Type B pancreatic cell (in vitro differentiated cells): ENCODE measurements around the gene KRTAP2-1. TPM values are rescaled to one million over a fixed set of nuclear protein-coding genes. Genes with fewer than 3 reads are reported as not detected.

Experiments used
- DNase-seq: peaks from one replicate; pipeline ENCODE4 v3.0.0; 2021; ENCODE audit warnings: mixed read lengths; ENCODE audit not compliant: unreplicated experiment; ENCODE audit errors: extremely low spot score
- H3K27ac Mint-ChIP-seq: 2 replicates; pipeline ENCODE4 v1.8.0; 2021; ENCODE audit warnings: mild to moderate bottlenecking, mixed read lengths
- H3K27me3 Mint-ChIP-seq: 2 replicates; pipeline ENCODE4 v1.8.0; 2021; ENCODE audit warnings: mixed read lengths
- H3K36me3 Mint-ChIP-seq: 2 replicates; pipeline ENCODE4 v1.8.0; 2021; ENCODE audit warnings: mixed read lengths
- H3K4me1 Mint-ChIP-seq: one replicate; pipeline ENCODE4 v1.8.0; 2021; ENCODE audit warnings: mixed read lengths; ENCODE audit not compliant: unreplicated experiment
- H3K4me3 Mint-ChIP-seq: 2 replicates; pipeline ENCODE4 v1.8.0; 2021; ENCODE audit warnings: mild to moderate bottlenecking, mixed read lengths
- H3K9me3 Mint-ChIP-seq: 2 replicates; pipeline ENCODE4 v1.8.0; 2021; ENCODE audit warnings: mixed read lengths
- CTCF ChIP-seq: fragments of 200-600 bp; sonication (generic); conservative IDR thresholded peaks from 2 replicates; pipeline ENCODE4 v1.5.0; 2021; ENCODE audit warnings: antibody characterized with exemption, mild to moderate bottlenecking
- total RNA-seq: library from RNA; stranded (reverse); gene quantifications from 2 replicates; pipeline ENCODE4 v1.2.1, GENCODE V29; 2021; ENCODE audit warnings: low replicate concordance

The KRTAP2-1 gene
- total RNA-seq, 1 donor from 2014 or later, result not detected

GRCh38 chr17:41010441-41010840, 36.7 kb downstream of the KRTAP2-1 start:
- TF ChIP-seq CTCF, result no peak
- DNase-seq, result no peak
- Mint-ChIP-seq H3K27ac (no peak overlapping the region), H3K4me3 (no peak overlapping the region), H3K4me1 (peaks cover 21% of the 10 kb centered on the region), H3K36me3 (no peaks in the 10 kb centered on the region), H3K27me3 (no peaks in the 10 kb centered on the region), H3K9me3 (no peaks in the 10 kb centered on the region)

DNA sequence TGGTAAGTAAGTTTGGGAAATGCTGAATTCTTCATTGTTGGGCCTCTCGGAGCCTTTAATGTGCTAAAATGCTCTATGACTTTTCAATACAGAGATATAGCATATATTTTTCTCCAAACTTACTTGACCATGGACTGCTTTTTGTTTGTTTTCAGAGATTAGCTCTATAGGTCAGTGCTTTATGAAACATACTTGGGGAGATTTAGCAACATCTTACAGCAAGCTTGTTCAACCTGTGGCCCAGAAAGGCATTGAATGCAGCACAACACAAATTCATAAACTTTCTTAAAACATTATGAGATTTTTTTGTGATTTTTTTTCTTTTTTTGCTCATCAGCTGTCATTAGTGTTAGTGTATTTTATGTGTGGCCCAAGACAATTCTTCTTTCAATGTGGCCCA, 37.2 kb downstream of the KRTAP2-1 start:
- H3K4me1 Mint-ChIP-seq, result peaks cover 21% of the 10 kb centered on the region
- no peaks in the 10 kb centered on the region for H3K9me3 Mint-ChIP-seq
- no peak for TF ChIP-seq CTCF
- no peak overlapping the region for H3K4me3 Mint-ChIP-seq
- H3K36me3 Mint-ChIP-seq, result no peaks in the 10 kb centered on the region
- DNase-seq, result no peak
- H3K27me3 Mint-ChIP-seq, result no peaks in the 10 kb centered on the region
- no peak overlapping the region for H3K27ac Mint-ChIP-seq

GRCh38 chr17:41009301-41009760, 37.8 kb downstream of the KRTAP2-1 start:
- TF ChIP-seq CTCF, result no peak
- Mint-ChIP-seq H3K4me3 (no peak overlapping the region), H3K36me3 (no peaks in the 10 kb centered on the region), H3K4me1 (peaks cover 21% of the 10 kb centered on the region), H3K27me3 (no peaks in the 10 kb centered on the region), H3K9me3 (no peaks in the 10 kb centered on the region), H3K27ac (peak overlapping the region; percentile 38)
- no peak for DNase-seq

DNA sequence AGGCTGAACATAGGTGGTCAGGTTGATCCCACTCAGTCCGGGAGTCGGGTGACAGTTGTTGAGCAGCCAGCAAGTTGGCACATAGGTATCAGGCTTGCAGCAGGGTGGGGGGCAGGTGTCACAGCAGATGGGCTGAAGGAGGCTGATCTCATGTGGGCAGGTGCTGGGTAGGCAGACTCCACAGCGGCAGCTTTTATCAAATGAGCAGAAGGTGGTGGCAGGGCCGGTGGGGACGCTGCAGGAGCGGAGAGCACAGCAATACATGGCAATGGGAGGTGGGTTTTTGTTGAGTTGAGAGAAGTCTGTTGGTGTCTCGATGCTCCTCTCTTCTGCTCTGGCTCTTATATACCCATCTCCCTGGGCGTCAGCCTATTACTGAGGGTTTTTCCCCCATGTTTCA, 38.3 kb downstream of the KRTAP2-1 start, which contains the start of gene KRTAP3-1:
Gene KRTAP3-1 (minus strand): TSS at position 318 of the 400 bp plus-strand sequence. CDS start 54 bp downstream, at position 264.
- H3K27me3 Mint-ChIP-seq, result no peaks in the 10 kb centered on the region
- no peak for DNase-seq
- peaks cover 21% of the 10 kb centered on the region for H3K4me1 Mint-ChIP-seq
- TF ChIP-seq CTCF, result no peak
- H3K4me3 Mint-ChIP-seq, result no peak within 1 kb of the TSS
- H3K27ac Mint-ChIP-seq, result peak within 1 kb of the TSS; percentile 38
- no peaks in the 10 kb centered on the region for H3K9me3 Mint-ChIP-seq
- H3K36me3 Mint-ChIP-seq, result no peaks in the 10 kb centered on the region

DNA sequence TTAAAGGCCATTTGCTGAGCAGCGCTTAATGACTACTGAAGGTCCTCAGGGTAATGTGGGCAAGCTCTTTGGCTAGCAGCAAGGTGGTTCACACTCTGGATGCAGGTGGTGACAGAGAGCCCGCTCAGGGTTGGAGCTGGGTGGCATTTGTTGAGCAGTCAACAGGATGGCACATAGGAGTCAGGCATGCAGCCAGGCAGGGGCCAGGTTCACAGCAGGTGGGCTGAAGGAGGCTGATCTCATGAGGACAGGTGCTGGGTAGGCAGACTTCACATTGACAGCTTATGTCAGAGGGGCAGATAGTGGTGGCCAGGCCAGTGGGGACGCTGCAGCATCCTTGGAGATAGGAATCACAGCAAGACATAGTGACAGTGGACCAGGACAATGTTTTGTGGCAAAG, 42.7 kb downstream of the KRTAP2-1 start:
- H3K4me1 Mint-ChIP-seq, result peaks cover 12% of the 10 kb centered on the region
- DNase-seq, result no peak
- no peak overlapping the region for H3K4me3 Mint-ChIP-seq
- no peaks in the 10 kb centered on the region for H3K36me3 Mint-ChIP-seq
- H3K27ac Mint-ChIP-seq, result no peak overlapping the region
- no peak for TF ChIP-seq CTCF
- H3K9me3 Mint-ChIP-seq, result peaks cover 4% of the 10 kb centered on the region
- H3K27me3 Mint-ChIP-seq, result no peaks in the 10 kb centered on the region

DNA sequence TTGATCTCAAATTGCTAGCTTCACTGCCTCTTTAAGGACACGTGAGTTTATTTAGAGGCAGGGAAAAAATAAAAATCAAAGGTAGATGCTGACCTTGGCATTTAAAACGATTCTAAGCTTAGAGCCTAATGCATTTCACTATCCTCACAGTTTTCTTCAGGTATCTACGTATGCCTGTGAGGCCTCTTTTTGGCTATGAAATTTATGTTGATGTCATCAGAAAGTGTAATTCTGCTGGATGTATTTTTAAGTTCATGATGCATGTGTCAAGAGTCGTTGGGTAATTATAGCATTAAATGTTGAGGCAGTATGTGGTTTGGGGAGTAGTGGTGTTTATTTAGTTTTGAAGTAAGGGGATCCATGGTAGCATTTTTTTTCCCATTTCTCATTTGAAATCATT, 43.2 kb downstream of the KRTAP2-1 start:
- Mint-ChIP-seq H3K27ac (no peak overlapping the region), H3K9me3 (peaks cover 4% of the 10 kb centered on the region), H3K36me3 (no peaks in the 10 kb centered on the region), H3K4me3 (no peak overlapping the region), H3K4me1 (peaks cover 7% of the 10 kb centered on the region), H3K27me3 (no peaks in the 10 kb centered on the region)
- TF ChIP-seq CTCF, result no peak
- DNase-seq, result no peak
